ENCODE measurements around the gene RAD51B. TPM values are rescaled to one million over a fixed set of nuclear protein-coding genes. Genes with fewer than 3 reads are reported as not detected.

Gene RAD51B
- total and polyA plus RNA-seq, 8 donors: 1.8 to 30.7 (median 15.3) TPM

GRCh38 chr14:68580671-68581070 lies 761.1 kb downstream of the RAD51B start:
- H3K36me3 ChIP-seq: no peaks in the 10 kb centered on the region
- WGBS, 5 donors: 64 to 74% (median 71%) methylated on average over 5 of the region's 5 CpGs
- H3K4me1 ChIP-seq: peaks cover 9 to 39% (median 26%) of the 10 kb centered on the region in 4 donors
- H3K9me3 ChIP-seq: no peaks in the 10 kb centered on the region
- peak in 1 of 2 donors; percentile 75 for DNase-seq
- peak overlapping the region in 2 of 5 donors; percentile 4 to 29 for H3K27ac ChIP-seq
- intact Hi-C loops (cut with DNase I; ENCODE audit: low total_unique reads): no loop called here
- no peak for TF ChIP-seq POLR2AphosphoS5 (IDR thresholded peaks at IDR 0.05)
- no peak for TF ChIP-seq CTCF (IDR thresholded peaks at IDR 0.05)
- TF ChIP-seq POLR2A (IDR thresholded peaks at IDR 0.05): no peak
- H3K4me3 ChIP-seq: no peak overlapping the region
- no peaks in the 10 kb centered on the region for H3K27me3 ChIP-seq

- no peak overlapping the region for H3K4me3 ChIP-seq
- H3K36me3 ChIP-seq: no peaks in the 10 kb centered on the region
- no peaks in the 10 kb centered on the region for H3K27me3 ChIP-seq
- H3K27ac ChIP-seq: peak overlapping the region in 1 of 5 donors; percentile 82
- 67 to 76% (median 73%) methylated on average over 11 to 13 of the region's 13 CpGs for WGBS, 5 donors
- TF ChIP-seq POLR2A (IDR thresholded peaks at IDR 0.05) (no peak), POLR2AphosphoS5 (IDR thresholded peaks at IDR 0.05) (no peak), EP300 (IDR thresholded peaks at IDR 0.05) (no peak), CTCF (IDR thresholded peaks at IDR 0.05) (no peak)
- no peak for DNase-seq
- H3K4me1 ChIP-seq: peaks cover 10 to 42% (median 27%) of the 10 kb centered on the region in 4 donors
- intact Hi-C loops (cut with DNase I; ENCODE audit: low total_unique reads): no loop called here
- H3K9me3 ChIP-seq: no peaks in the 10 kb centered on the region
Observed at GRCh38 chr14:68583548-68584280, 764.1 kb downstream of the RAD51B start.

GRCh38 chr14:68584786-68585185 lies 765.2 kb downstream of the RAD51B start:
- H3K27me3 ChIP-seq: no peaks in the 10 kb centered on the region
- H3K9me3 ChIP-seq: no peaks in the 10 kb centered on the region
- intact Hi-C loops (cut with DNase I; ENCODE audit: low total_unique reads): no loop called here
- DNase-seq: no peak
- peaks cover 10 to 53% (median 34%) of the 10 kb centered on the region in 4 donors for H3K4me1 ChIP-seq
- H3K27ac ChIP-seq: peak overlapping the region in 2 of 5 donors; percentile 32 to 82
- TF ChIP-seq POLR2A (IDR thresholded peaks at IDR 0.05) (no peak), CTCF (IDR thresholded peaks at IDR 0.05) (no peak), EP300 (IDR thresholded peaks at IDR 0.05) (no peak), POLR2AphosphoS5 (IDR thresholded peaks at IDR 0.05) (no peak)
- 91 to 95% (median 92%) methylated on average over 4 of the region's 4 CpGs for WGBS, 5 donors
- no peaks in the 10 kb centered on the region for H3K36me3 ChIP-seq
- no peak overlapping the region for H3K4me3 ChIP-seq

GRCh38 chr14:68585690-68586089 lies 766.1 kb downstream of the RAD51B start:
- Histone ChIP-seq H3K27me3 (no peaks in the 10 kb centered on the region), H3K4me3 (no peak overlapping the region), H3K36me3 (no peaks in the 10 kb centered on the region), H3K4me1 (peaks cover 10 to 62% (median 35%) of the 10 kb centered on the region in 4 donors), H3K9me3 (no peaks in the 10 kb centered on the region), H3K27ac (peak overlapping the region in 4 of 5 donors; percentile 32 to 82 (median 72))
- DNase-seq: peak in 1 of 2 donors; percentile 88
- intact Hi-C loops (cut with DNase I; ENCODE audit: low total_unique reads): no loop called here
- WGBS, 5 donors: 67 to 90% (median 79%) methylated on average over 16 of the region's 16 CpGs
- TF ChIP-seq POLR2AphosphoS5 (IDR thresholded peaks at IDR 0.05): no peak
- TF ChIP-seq EP300 (IDR thresholded peaks at IDR 0.05): no peak
- TF ChIP-seq POLR2A (IDR thresholded peaks at IDR 0.05): no peak
- no peak for TF ChIP-seq CTCF (IDR thresholded peaks at IDR 0.05)
